DND-41 (cell line): ENCODE results near the gene GOLGA7B.

Experiments used
- ATAC-seq: fragments of 200-7000 bp; cut with Tn5 transposase; 3 replicates; pipeline ENCODE4 v1.9.1; 2021; ENCODE audit warnings: low read depth; ENCODE audit not compliant: insufficient read depth
- DNase-seq: peaks from one replicate; pipeline ENCODE4 v3.0.0-alpha.2; 2020
- H2AFZ ChIP-seq: 2 replicates; pipeline ENCODE4 v1.6.0; 2012; ENCODE audit warnings: low read depth, low read length
- H3K27ac ChIP-seq: 2 replicates; pipeline ENCODE4 v1.5.1; 2012; ENCODE audit warnings: low read length, inconsistent platforms
- H3K27me3 ChIP-seq: fragments of 200-600 bp; sonication (generic); 2 replicates; pipeline ENCODE4 v1.6.0; 2012; ENCODE audit warnings: low read length, mild to moderate bottlenecking, inconsistent platforms; ENCODE audit not compliant: insufficient read depth, poor library complexity
- H3K36me3 ChIP-seq: 2 replicates; pipeline ENCODE4 v1.5.1; 2012; ENCODE audit warnings: low read length, inconsistent platforms; ENCODE audit not compliant: insufficient read depth
- H3K4me1 ChIP-seq: 2 replicates; pipeline ENCODE4 v1.5.1; 2012; ENCODE audit warnings: mild to moderate bottlenecking, low read length; ENCODE audit not compliant: insufficient read depth
- H3K4me2 ChIP-seq: 2 replicates; pipeline ENCODE4 v1.6.0; 2012; ENCODE audit warnings: mild to moderate bottlenecking, moderate library complexity, low read length, inconsistent platforms; ENCODE audit not compliant: insufficient read depth
- H3K4me3 ChIP-seq, 2 experiments: fragments of 200-600 bp in 1 of 2; shearing (Covaris generic) in 1 of 2; 2 replicates each; pipeline ENCODE4 v1.5.1; 2012 to 2016; ENCODE audit warnings: inconsistent platforms in 2 of 2, low read length in 2 of 2, mild to moderate bottlenecking in 2 of 2, low read depth in 1 of 2, moderate library complexity in 1 of 2
- H3K79me2 ChIP-seq: 2 replicates; pipeline ENCODE4 v1.6.0; 2012; ENCODE audit warnings: low read length, inconsistent platforms; ENCODE audit not compliant: insufficient read depth
- H3K9ac ChIP-seq: 2 replicates; pipeline ENCODE4 v1.6.0; 2012; ENCODE audit warnings: low read depth, mild to moderate bottlenecking, inconsistent platforms, low read length, moderate library complexity
- H3K9me3 ChIP-seq: 2 replicates; pipeline ENCODE4 v1.5.1; 2012; ENCODE audit warnings: low read length, moderate library complexity, mild to moderate bottlenecking, inconsistent platforms; ENCODE audit not compliant: insufficient read depth, severe bottlenecking
- H4K20me1 ChIP-seq: 2 replicates; pipeline ENCODE4 v1.6.0; 2012; ENCODE audit warnings: low read length; ENCODE audit not compliant: insufficient read depth
- EZH2 ChIP-seq: IDR thresholded peaks from 3 replicates; pipeline ENCODE4 v1.6.1; 2012; ENCODE audit warnings: borderline replicate concordance, low read depth, mild to moderate bottlenecking, moderate library complexity, low read length, inconsistent platforms; ENCODE audit not compliant: severe bottlenecking
- TF ChIP-seq, protein P1 (sequence below): IDR thresholded peaks from 2 replicates; pipeline ENCODE4 v1.5.1; 2012; ENCODE audit warnings: borderline replicate concordance, low read length, moderate library complexity, mild to moderate bottlenecking; ENCODE audit not compliant: poor library complexity, severe bottlenecking; ENCODE audit errors: extremely low read depth

GOLGA7B gene

GRCh38 chr10:97880109-97880508, 30.5 kb downstream of the GOLGA7B start:
- Histone ChIP-seq H3K27ac (no peak overlapping the region), H3K27me3 (peaks cover 3% of the 10 kb centered on the region), H3K79me2 (no peaks in the 10 kb centered on the region), H3K9ac (no peak overlapping the region), H3K9me3 (no peaks in the 10 kb centered on the region), H3K4me3 (no peak overlapping the region), H3K4me1 (no peaks in the 10 kb centered on the region), H3K4me2 (no peak overlapping the region), H4K20me1 (no peaks in the 10 kb centered on the region), H3K36me3 (no peaks in the 10 kb centered on the region), H2AFZ (no peak overlapping the region)
- DNase-seq (no peak), ATAC-seq (no peak)
- TF ChIP-seq EZH2: no peak
- TF ChIP-seq, protein P1, sequence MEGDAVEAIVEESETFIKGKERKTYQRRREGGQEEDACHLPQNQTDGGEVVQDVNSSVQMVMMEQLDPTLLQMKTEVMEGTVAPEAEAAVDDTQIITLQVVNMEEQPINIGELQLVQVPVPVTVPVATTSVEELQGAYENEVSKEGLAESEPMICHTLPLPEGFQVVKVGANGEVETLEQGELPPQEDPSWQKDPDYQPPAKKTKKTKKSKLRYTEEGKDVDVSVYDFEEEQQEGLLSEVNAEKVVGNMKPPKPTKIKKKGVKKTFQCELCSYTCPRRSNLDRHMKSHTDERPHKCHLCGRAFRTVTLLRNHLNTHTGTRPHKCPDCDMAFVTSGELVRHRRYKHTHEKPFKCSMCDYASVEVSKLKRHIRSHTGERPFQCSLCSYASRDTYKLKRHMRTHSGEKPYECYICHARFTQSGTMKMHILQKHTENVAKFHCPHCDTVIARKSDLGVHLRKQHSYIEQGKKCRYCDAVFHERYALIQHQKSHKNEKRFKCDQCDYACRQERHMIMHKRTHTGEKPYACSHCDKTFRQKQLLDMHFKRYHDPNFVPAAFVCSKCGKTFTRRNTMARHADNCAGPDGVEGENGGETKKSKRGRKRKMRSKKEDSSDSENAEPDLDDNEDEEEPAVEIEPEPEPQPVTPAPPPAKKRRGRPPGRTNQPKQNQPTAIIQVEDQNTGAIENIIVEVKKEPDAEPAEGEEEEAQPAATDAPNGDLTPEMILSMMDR: no peak

DNA sequence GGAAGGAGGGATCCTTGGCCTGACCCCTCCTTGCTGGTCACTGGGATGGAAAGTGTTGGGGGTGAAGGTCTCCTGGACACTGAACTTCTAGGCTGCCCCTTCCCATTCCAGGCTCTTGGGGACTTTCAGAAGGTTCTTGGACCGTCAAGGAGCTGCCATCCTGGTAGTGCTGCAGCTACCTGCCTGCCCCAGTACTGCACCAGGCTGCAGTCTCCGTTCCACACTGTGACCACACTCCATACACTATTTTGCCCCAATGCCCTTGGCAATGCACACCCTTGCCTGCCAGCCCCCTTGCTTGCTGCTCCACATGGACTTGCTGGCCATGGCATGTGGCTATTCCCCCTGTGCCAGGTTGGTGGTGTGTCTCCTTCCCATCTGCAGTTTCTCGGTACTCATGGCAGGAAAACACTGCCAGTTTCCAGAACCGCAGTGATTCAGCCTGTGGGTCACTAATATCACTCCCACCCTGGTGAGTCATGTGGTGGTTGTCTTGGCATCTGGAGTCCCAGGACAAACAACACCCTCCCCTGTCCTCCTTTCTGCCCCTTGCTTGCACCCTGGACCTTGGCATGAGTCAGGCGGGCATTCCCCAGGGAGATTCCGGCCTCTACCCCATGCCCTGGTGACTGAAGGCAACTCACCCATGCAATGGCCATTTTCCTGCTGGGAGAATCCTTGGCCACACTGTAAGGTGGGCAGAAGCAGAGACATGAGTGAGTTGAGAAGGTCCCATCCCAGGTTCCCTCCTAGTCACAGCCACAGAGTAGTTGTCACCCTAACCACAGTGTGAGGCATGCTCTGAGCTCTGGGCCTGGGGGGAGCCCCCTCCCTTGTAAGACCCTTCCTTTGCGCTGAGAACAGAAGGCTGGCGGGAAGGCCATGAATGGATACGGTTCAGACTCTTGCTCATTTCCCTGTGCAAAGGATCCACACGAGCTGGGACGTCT, 32.8 kb downstream of the GOLGA7B start:
- no peak for DNase-seq
- ATAC-seq: no peak
- no peak overlapping the region for H3K9ac ChIP-seq
- H3K27ac ChIP-seq: no peak overlapping the region
- peaks cover 4% of the 10 kb centered on the region for H3K27me3 ChIP-seq
- H3K4me1 ChIP-seq: no peaks in the 10 kb centered on the region
- no peak overlapping the region for H2AFZ ChIP-seq
- no peak overlapping the region for H3K4me3 ChIP-seq
- no peaks in the 10 kb centered on the region for H3K9me3 ChIP-seq
- no peak overlapping the region for H3K4me2 ChIP-seq
- H3K36me3 ChIP-seq: no peaks in the 10 kb centered on the region
- no peak for TF ChIP-seq EZH2
- TF ChIP-seq, protein P1: no peak
- no peaks in the 10 kb centered on the region for H3K79me2 ChIP-seq
- no peaks in the 10 kb centered on the region for H4K20me1 ChIP-seq

- H4K20me1 ChIP-seq: no peaks in the 10 kb centered on the region
- no peak for DNase-seq
- peaks cover 4% of the 10 kb centered on the region for H3K27me3 ChIP-seq
- H3K79me2 ChIP-seq: no peaks in the 10 kb centered on the region
- H3K9me3 ChIP-seq: no peaks in the 10 kb centered on the region
- no peak overlapping the region for H2AFZ ChIP-seq
- TF ChIP-seq, protein P1: no peak
- TF ChIP-seq EZH2: no peak
- no peak overlapping the region for H3K27ac ChIP-seq
- H3K4me2 ChIP-seq: no peak overlapping the region
- H3K36me3 ChIP-seq: no peaks in the 10 kb centered on the region
- ATAC-seq: no peak
- H3K9ac ChIP-seq: no peak overlapping the region
- no peak overlapping the region for H3K4me3 ChIP-seq
- H3K4me1 ChIP-seq: no peaks in the 10 kb centered on the region
These were observed 33.4 kb downstream of the GOLGA7B start for GRCh38 chr10:97883092-97883485.

DNA sequence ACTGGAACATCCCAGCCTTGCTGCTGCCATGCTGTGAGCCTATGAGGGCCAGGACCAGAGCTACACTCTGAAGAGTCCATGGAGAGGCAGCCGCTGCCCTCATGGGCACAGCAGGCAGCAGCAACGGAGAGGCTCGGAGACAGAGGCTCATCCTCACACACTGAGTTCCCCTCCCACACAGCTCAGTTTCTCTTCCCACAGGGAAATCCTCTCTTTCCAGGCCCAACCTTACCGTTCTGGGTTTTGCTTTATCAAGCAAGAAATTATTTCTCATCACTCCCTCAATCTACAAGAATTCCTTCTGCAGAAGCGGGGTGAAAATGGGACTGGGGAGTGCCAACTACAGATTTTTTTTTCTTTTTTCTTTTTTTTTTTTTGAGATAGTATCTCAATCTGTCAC, 36.6 kb downstream of the GOLGA7B start:
- no peak overlapping the region for H3K27ac ChIP-seq
- no peak overlapping the region for H3K4me2 ChIP-seq
- no peaks in the 10 kb centered on the region; the same call in 1 of the 2 replicates for H3K4me1 ChIP-seq

More for the DNA sequence above, 36.6 kb downstream of the GOLGA7B start:
- no peak overlapping the region for H3K4me3 ChIP-seq
- H3K9me3 ChIP-seq: no peaks in the 10 kb centered on the region
- no peak overlapping the region for H2AFZ ChIP-seq
- H3K79me2 ChIP-seq: no peaks in the 10 kb centered on the region
- DNase-seq (no peak), ATAC-seq (no peak)
- no peaks in the 10 kb centered on the region for H4K20me1 ChIP-seq
- TF ChIP-seq EZH2: no peak
- TF ChIP-seq, protein P1: no peak
- H3K36me3 ChIP-seq: no peaks in the 10 kb centered on the region
- no peak overlapping the region for H3K9ac ChIP-seq
- peaks cover 4% of the 10 kb centered on the region for H3K27me3 ChIP-seq
